Measurements from ENCODE around the gene RBFOX1. TPM values are rescaled to one million over a fixed set of nuclear protein-coding genes. Genes with fewer than 3 reads are reported as not detected.
"Not testable (repeated sequence)": the region's sequence is repeated elsewhere in the genome, so short reads cannot be mapped to it uniquely, and the experiment has no call there.

RBFOX1 gene
- polyA plus RNA-seq, 1 donor: 1.3 TPM

- H3K4me1 ChIP-seq (ENCODE audit: control insufficient read depth, insufficient read depth, low read length): no peaks in the 10 kb centered on the region
- no peak overlapping the region for H3K27ac ChIP-seq (ENCODE audit: low read length)
- 100% methylated on average over 1 of the region's 6 CpGs for WGBS (ENCODE audit: insufficient coverage, low lambda C conversion rate)
- H3K9me3 ChIP-seq (ENCODE audit: control insufficient read depth, low read depth, low read length): no peaks in the 10 kb centered on the region
- no peak overlapping the region for H3K4me3 ChIP-seq (ENCODE audit: low read length)
- H3K27me3 ChIP-seq (ENCODE audit: control insufficient read depth, insufficient read depth, low read length): no peaks in the 10 kb centered on the region
- no peak for DNase-seq
- no peaks in the 10 kb centered on the region for H3K36me3 ChIP-seq (ENCODE audit: control insufficient read depth, insufficient read depth, low read length)
Measured at GRCh38 chr16:7493133-7493532, 160.5 kb downstream of the RBFOX1 start.

- WGBS (ENCODE audit: insufficient coverage, low lambda C conversion rate): 100% methylated on average over 1 of the region's 4 CpGs
Measured at GRCh38 chr16:7497691-7498090, 165.0 kb downstream of the RBFOX1 start.

GRCh38 chr16:7501868-7502267, 169.2 kb downstream of the RBFOX1 start:
- 93% methylated on average over 3 of the region's 5 CpGs for WGBS (ENCODE audit: insufficient coverage, low lambda C conversion rate)
- Histone ChIP-seq H3K9me3 (ENCODE audit: control insufficient read depth, low read depth, low read length) (no peaks in the 10 kb centered on the region), H3K4me1 (ENCODE audit: control insufficient read depth, insufficient read depth, low read length) (no peaks in the 10 kb centered on the region), H3K36me3 (ENCODE audit: control insufficient read depth, insufficient read depth, low read length) (no peaks in the 10 kb centered on the region), H3K27me3 (ENCODE audit: control insufficient read depth, insufficient read depth, low read length) (no peaks in the 10 kb centered on the region), H3K27ac (ENCODE audit: low read length) (no peak overlapping the region), H3K4me3 (ENCODE audit: low read length) (no peak overlapping the region)
- DNase-seq: no peak

More at GRCh38 chr16:7497691-7498090, 165.0 kb downstream of the RBFOX1 start:
- Histone ChIP-seq H3K27ac (ENCODE audit: low read length) (no peak overlapping the region), H3K27me3 (ENCODE audit: control insufficient read depth, insufficient read depth, low read length) (no peaks in the 10 kb centered on the region), H3K4me3 (ENCODE audit: low read length) (no peak overlapping the region), H3K4me1 (ENCODE audit: control insufficient read depth, insufficient read depth, low read length) (no peaks in the 10 kb centered on the region), H3K36me3 (ENCODE audit: control insufficient read depth, insufficient read depth, low read length) (no peaks in the 10 kb centered on the region), H3K9me3 (ENCODE audit: control insufficient read depth, low read depth, low read length) (no peaks in the 10 kb centered on the region)
- DNase-seq: no peak

- no CpG with 5 or more reads among the region's 4 CpGs for WGBS (ENCODE audit: insufficient coverage, low lambda C conversion rate)
- H3K27ac ChIP-seq (ENCODE audit: low read length); H3K4me3 ChIP-seq (ENCODE audit: low read length); H3K4me1 ChIP-seq (ENCODE audit: control insufficient read depth, insufficient read depth, low read length); H3K27me3 ChIP-seq (ENCODE audit: control insufficient read depth, insufficient read depth, low read length); DNase-seq; H3K9me3 ChIP-seq (ENCODE audit: control insufficient read depth, low read depth, low read length); H3K36me3 ChIP-seq (ENCODE audit: control insufficient read depth, insufficient read depth, low read length): not testable (repeated sequence)
Measured at GRCh38 chr16:7502591-7503157, 170.0 kb downstream of the RBFOX1 start.

- Histone ChIP-seq H3K4me3 (ENCODE audit: low read length) (no peak overlapping the region), H3K27ac (ENCODE audit: low read length) (no peak overlapping the region), H3K27me3 (ENCODE audit: control insufficient read depth, insufficient read depth, low read length) (no peaks in the 10 kb centered on the region), H3K4me1 (ENCODE audit: control insufficient read depth, insufficient read depth, low read length) (no peaks in the 10 kb centered on the region), H3K36me3 (ENCODE audit: control insufficient read depth, insufficient read depth, low read length) (no peaks in the 10 kb centered on the region), H3K9me3 (ENCODE audit: control insufficient read depth, low read depth, low read length) (no peaks in the 10 kb centered on the region)
- no peak for DNase-seq
- no CpG with 5 or more reads among the region's 3 CpGs for WGBS (ENCODE audit: insufficient coverage, low lambda C conversion rate)
Measured at GRCh38 chr16:7503666-7504065, 171.0 kb downstream of the RBFOX1 start.

- Histone ChIP-seq H3K36me3 (ENCODE audit: control insufficient read depth, insufficient read depth, low read length) (no peaks in the 10 kb centered on the region), H3K4me3 (ENCODE audit: low read length) (no peak overlapping the region), H3K4me1 (ENCODE audit: control insufficient read depth, insufficient read depth, low read length) (no peaks in the 10 kb centered on the region), H3K27me3 (ENCODE audit: control insufficient read depth, insufficient read depth, low read length) (no peaks in the 10 kb centered on the region), H3K9me3 (ENCODE audit: control insufficient read depth, low read depth, low read length) (no peaks in the 10 kb centered on the region), H3K27ac (ENCODE audit: low read length) (no peak overlapping the region)
- no peak for DNase-seq
- 100% methylated on average over 2 of the region's 8 CpGs for WGBS (ENCODE audit: insufficient coverage, low lambda C conversion rate)
Measured at GRCh38 chr16:7504844-7505243, 172.2 kb downstream of the RBFOX1 start.

- WGBS (ENCODE audit: insufficient coverage, low lambda C conversion rate): no CpG with 5 or more reads among the region's 4 CpGs
- H3K36me3 ChIP-seq (ENCODE audit: control insufficient read depth, insufficient read depth, low read length): no peaks in the 10 kb centered on the region
- H3K27me3 ChIP-seq (ENCODE audit: control insufficient read depth, insufficient read depth, low read length): no peaks in the 10 kb centered on the region
- no peaks in the 10 kb centered on the region for H3K9me3 ChIP-seq (ENCODE audit: control insufficient read depth, low read depth, low read length)
- H3K4me3 ChIP-seq (ENCODE audit: low read length): no peak overlapping the region
- H3K27ac ChIP-seq (ENCODE audit: low read length): no peak overlapping the region
- no peak for DNase-seq
- no peaks in the 10 kb centered on the region for H3K4me1 ChIP-seq (ENCODE audit: control insufficient read depth, insufficient read depth, low read length)
Measured at GRCh38 chr16:7505495-7505894, 172.8 kb downstream of the RBFOX1 start.

- DNase-seq: no peak
- Histone ChIP-seq H3K36me3 (ENCODE audit: control insufficient read depth, insufficient read depth, low read length) (no peaks in the 10 kb centered on the region), H3K4me1 (ENCODE audit: control insufficient read depth, insufficient read depth, low read length) (no peaks in the 10 kb centered on the region), H3K27me3 (ENCODE audit: control insufficient read depth, insufficient read depth, low read length) (no peaks in the 10 kb centered on the region), H3K27ac (ENCODE audit: low read length) (no peak overlapping the region), H3K9me3 (ENCODE audit: control insufficient read depth, low read depth, low read length) (no peaks in the 10 kb centered on the region), H3K4me3 (ENCODE audit: low read length) (no peak overlapping the region)
- WGBS (ENCODE audit: insufficient coverage, low lambda C conversion rate): 100% methylated on average over 2 of the region's 5 CpGs
Measured at GRCh38 chr16:7506363-7506762, 173.7 kb downstream of the RBFOX1 start.

- H3K27ac ChIP-seq (ENCODE audit: low read length): no peak overlapping the region
- no peaks in the 10 kb centered on the region for H3K4me1 ChIP-seq (ENCODE audit: control insufficient read depth, insufficient read depth, low read length)
- H3K4me3 ChIP-seq (ENCODE audit: low read length): no peak overlapping the region
- no peak for DNase-seq
- H3K27me3 ChIP-seq (ENCODE audit: control insufficient read depth, insufficient read depth, low read length): no peaks in the 10 kb centered on the region
- H3K9me3 ChIP-seq (ENCODE audit: control insufficient read depth, low read depth, low read length): no peaks in the 10 kb centered on the region
- H3K36me3 ChIP-seq (ENCODE audit: control insufficient read depth, insufficient read depth, low read length): no peaks in the 10 kb centered on the region
- no CpG with 5 or more reads among the region's 3 CpGs for WGBS (ENCODE audit: insufficient coverage, low lambda C conversion rate)
Measured at GRCh38 chr16:7508656-7509055, 176.0 kb downstream of the RBFOX1 start.

- Histone ChIP-seq H3K27ac (ENCODE audit: low read length) (no peak overlapping the region), H3K9me3 (ENCODE audit: control insufficient read depth, low read depth, low read length) (no peaks in the 10 kb centered on the region), H3K4me1 (ENCODE audit: control insufficient read depth, insufficient read depth, low read length) (no peaks in the 10 kb centered on the region), H3K27me3 (ENCODE audit: control insufficient read depth, insufficient read depth, low read length) (no peaks in the 10 kb centered on the region), H3K36me3 (ENCODE audit: control insufficient read depth, insufficient read depth, low read length) (no peaks in the 10 kb centered on the region), H3K4me3 (ENCODE audit: low read length) (no peak overlapping the region)
- no CpG with 5 or more reads among the region's 23 CpGs for WGBS (ENCODE audit: insufficient coverage, low lambda C conversion rate)
- no peak for DNase-seq
Measured at GRCh38 chr16:7509963-7510601, 177.4 kb downstream of the RBFOX1 start.
